Measurements from ENCODE around the gene OSBPL3. TPM values are rescaled to one million over a fixed set of nuclear protein-coding genes. Genes with fewer than 3 reads are reported as not detected.

Gene OSBPL3
- total RNA-seq, 1 experiment from 2014 or later = 16.0 TPM

- TF ChIP-seq ARID4B (CRISPR knock-in tag; IDR thresholded peaks at IDR 0.05; ENCODE audit: borderline replicate concordance) = no peak
Measured at GRCh38 chr7:24851786-24852185, 128.2 kb downstream of the OSBPL3 start (continued).

GRCh38 chr7:24848878-24849277, 131.1 kb downstream of the OSBPL3 start:
- H3K27ac Mint-ChIP-seq = no peak overlapping the region
- H3K27me3 Mint-ChIP-seq (ENCODE audit: low read depth) = no peaks in the 10 kb centered on the region
- POLR2A ChIA-PET = no interaction called here

More at GRCh38 chr7:24848878-24849277, 131.1 kb downstream of the OSBPL3 start:
- H3K36me3 Mint-ChIP-seq = no peaks in the 10 kb centered on the region; the same call in 1 of the 2 replicates
- CTCF ChIA-PET = interaction anchor here (1.5 kb wide), 1 partner anchor 37 kb away, joined by 3 read pairs; no protein-coding TSS in a partner anchor
- H3K9me3 Mint-ChIP-seq = no peaks in the 10 kb centered on the region
- DNase-seq (ENCODE audit: low spot score) = no peak
- H3K4me3 Mint-ChIP-seq = no peak overlapping the region
- TF ChIP-seq KAT7 (CRISPR knock-in tag; IDR thresholded peaks at IDR 0.05; ENCODE audit: borderline replicate concordance) (no peak), ZMAT4 (CRISPR knock-in tag; IDR thresholded peaks at IDR 0.05) (no peak), ZNF512 (CRISPR knock-in tag; IDR thresholded peaks at IDR 0.05; ENCODE audit: borderline replicate concordance) (no peak), CBFB (CRISPR knock-in tag; IDR thresholded peaks at IDR 0.05; ENCODE audit: low read depth) (no peak), GRHL2 (CRISPR knock-in tag; IDR thresholded peaks at IDR 0.05; ENCODE audit: insufficient replicate concordance, severe bottlenecking) (no peak), JAZF1 (CRISPR knock-in tag; IDR thresholded peaks at IDR 0.05) (no peak), GTF2I (CRISPR knock-in tag; conservative IDR thresholded peaks at IDR 0.05) (no peak), ZNF425 (CRISPR knock-in tag; conservative IDR thresholded peaks at IDR 0.05) (no peak), ZNF263 (CRISPR knock-in tag; IDR thresholded peaks at IDR 0.05; ENCODE audit: low read depth) (no peak), MLX (CRISPR knock-in tag; IDR thresholded peaks at IDR 0.05) (no peak), ZBTB43 (CRISPR knock-in tag; IDR thresholded peaks at IDR 0.05) (no peak), HMGA2 (CRISPR knock-in tag; IDR thresholded peaks at IDR 0.05) (no peak), ZNF121 (CRISPR knock-in tag; IDR thresholded peaks at IDR 0.05) (no peak)
- ATAC-seq = no peak
- peaks cover 17% of the 10 kb centered on the region for H3K4me1 Mint-ChIP-seq
